SK-N-MC (cell line): Measurements from ENCODE around the gene ZNF467.

Experiments used
- EZH2 ChIP-seq: fragments of 200-600 bp; sonication (generic); IDR thresholded peaks from one replicate; pipeline ENCODE4 v1.6.1; 2017; ENCODE audit warnings: antibody characterized with exemption
- FOXP2 ChIP-seq: optimal IDR thresholded peaks from 2 replicates; pipeline ENCODE3; 2011; ENCODE audit warnings: mild to moderate bottlenecking, moderate library complexity; ENCODE audit not compliant: insufficient read depth; ENCODE audit errors: extremely low read length, control extremely low read depth
- POLR2AphosphoS5 ChIP-seq: IDR thresholded peaks from 2 replicates; pipeline ENCODE4 v1.6.1; 2012; ENCODE audit warnings: mild to moderate bottlenecking, low read depth, low read length, borderline replicate concordance

DNA sequence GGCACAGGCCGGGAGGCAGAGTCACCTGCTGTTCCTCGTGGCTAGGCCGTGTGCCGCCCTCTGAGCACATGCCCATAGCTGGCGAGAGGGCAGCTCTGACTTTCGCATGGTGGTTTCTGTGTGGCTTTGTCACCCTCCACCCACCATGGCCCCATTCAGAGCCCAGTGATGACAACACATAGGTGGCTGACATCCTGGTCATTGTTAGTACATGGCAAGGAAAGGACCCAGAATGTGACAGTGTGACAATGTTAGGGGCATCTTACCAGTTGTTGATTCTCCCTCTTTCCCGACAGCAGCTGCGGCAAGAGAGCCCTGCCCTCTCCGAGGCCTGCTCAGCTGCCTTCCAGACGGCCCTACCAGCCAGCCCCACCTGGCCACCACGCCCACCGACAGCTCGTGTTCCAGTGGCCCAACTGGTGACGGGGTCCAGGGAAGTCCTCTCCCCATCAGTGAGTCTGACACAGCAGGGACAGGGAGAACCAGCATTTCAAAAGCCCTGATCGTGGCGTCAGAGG is 52.2 kb downstream of the ZNF467 start:
- TF ChIP-seq EZH2 (no peak), FOXP2 (no peak), POLR2AphosphoS5 (no peak)
